ENCODE data around the gene ADAMTS19.

DNA sequence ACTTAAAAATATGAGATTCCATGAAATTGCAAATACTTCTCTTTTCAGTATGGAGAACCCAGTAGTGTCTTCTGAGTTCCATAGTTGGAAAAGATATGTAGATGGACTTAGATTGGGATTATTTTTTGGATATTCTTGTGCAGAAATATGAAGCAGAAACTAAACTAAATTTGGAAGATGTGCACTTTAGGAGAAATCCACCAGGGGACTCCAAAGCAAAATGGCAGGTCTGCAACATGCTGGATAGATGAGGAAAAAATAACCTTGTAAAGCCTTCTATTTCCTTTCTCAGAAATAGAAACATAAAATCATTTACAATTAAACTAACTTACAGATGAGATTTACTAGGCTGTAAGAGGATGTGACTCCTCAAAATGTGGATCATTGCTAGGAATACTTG is 238.6 kb downstream of the ADAMTS19 start:
- no peak for TF ChIP-seq EGR1 (IDR thresholded peaks at IDR 0.05; ENCODE audit: borderline replicate concordance, low read depth, low read length)
- TF ChIP-seq KDM1A (IDR thresholded peaks at IDR 0.05; ENCODE audit: borderline replicate concordance, low read length): no peak
- TF ChIP-seq, protein P1, sequence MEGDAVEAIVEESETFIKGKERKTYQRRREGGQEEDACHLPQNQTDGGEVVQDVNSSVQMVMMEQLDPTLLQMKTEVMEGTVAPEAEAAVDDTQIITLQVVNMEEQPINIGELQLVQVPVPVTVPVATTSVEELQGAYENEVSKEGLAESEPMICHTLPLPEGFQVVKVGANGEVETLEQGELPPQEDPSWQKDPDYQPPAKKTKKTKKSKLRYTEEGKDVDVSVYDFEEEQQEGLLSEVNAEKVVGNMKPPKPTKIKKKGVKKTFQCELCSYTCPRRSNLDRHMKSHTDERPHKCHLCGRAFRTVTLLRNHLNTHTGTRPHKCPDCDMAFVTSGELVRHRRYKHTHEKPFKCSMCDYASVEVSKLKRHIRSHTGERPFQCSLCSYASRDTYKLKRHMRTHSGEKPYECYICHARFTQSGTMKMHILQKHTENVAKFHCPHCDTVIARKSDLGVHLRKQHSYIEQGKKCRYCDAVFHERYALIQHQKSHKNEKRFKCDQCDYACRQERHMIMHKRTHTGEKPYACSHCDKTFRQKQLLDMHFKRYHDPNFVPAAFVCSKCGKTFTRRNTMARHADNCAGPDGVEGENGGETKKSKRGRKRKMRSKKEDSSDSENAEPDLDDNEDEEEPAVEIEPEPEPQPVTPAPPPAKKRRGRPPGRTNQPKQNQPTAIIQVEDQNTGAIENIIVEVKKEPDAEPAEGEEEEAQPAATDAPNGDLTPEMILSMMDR (IDR thresholded peaks at IDR 0.05; ENCODE audit: control extremely low read depth in 1 of 3, insufficient read depth in 1 of 3, low read depth in 1 of 3, low read length in 3 of 3): peak in 1 of 3 experiments; percentile 13; a peak in 1 of 4 replicates
- TF ChIP-seq RFX5 (IDR thresholded peaks at IDR 0.05; ENCODE audit: borderline replicate concordance, low read depth, low read length): no peak
- no peak for TF ChIP-seq POLR2AphosphoS5 (IDR thresholded peaks at IDR 0.05; ENCODE audit: low read depth, low read length)
- TF ChIP-seq TAF1 (IDR thresholded peaks at IDR 0.05; ENCODE audit: low read depth, low read length): no peak
- TF ChIP-seq, protein P2, sequence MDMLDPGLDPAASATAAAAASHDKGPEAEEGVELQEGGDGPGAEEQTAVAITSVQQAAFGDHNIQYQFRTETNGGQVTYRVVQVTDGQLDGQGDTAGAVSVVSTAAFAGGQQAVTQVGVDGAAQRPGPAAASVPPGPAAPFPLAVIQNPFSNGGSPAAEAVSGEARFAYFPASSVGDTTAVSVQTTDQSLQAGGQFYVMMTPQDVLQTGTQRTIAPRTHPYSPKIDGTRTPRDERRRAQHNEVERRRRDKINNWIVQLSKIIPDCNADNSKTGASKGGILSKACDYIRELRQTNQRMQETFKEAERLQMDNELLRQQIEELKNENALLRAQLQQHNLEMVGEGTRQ (IDR thresholded peaks at IDR 0.05; ENCODE audit: low read length): no peak
- no peak for TF ChIP-seq CHD2 (IDR thresholded peaks at IDR 0.05; ENCODE audit: low read length)
- TF ChIP-seq SIRT6 (IDR thresholded peaks at IDR 0.05; ENCODE audit: low read length): no peak
- no peak for TF ChIP-seq RXRA (IDR thresholded peaks at IDR 0.05; ENCODE audit: insufficient read depth, low read depth, low read length)
